BJ (cell line): ENCODE data around the gene STXBP5L. TPM values are rescaled to one million over a fixed set of nuclear protein-coding genes. Genes with fewer than 3 reads are reported as not detected.

Experiments
- CTCF ChIA-PET: fragments of 350-600 bp; formaldehyde crosslinking; extraction: SDS; loops from one replicate; lab custom pipeline; 2021; ENCODE audit warnings: antibody characterized with exemption, inconsistent platforms; lab: Yijun Ruan, JAX
- POLR2A ChIA-PET: fragments of 300-600 bp; sonication (Branson Sonifier 250); formaldehyde crosslinking; extraction: SDS; loops from one replicate; lab custom pipeline; 2021; ENCODE audit warnings: antibody characterized with exemption; lab: Charles Lee
- DNase-seq: peaks from one replicate; pipeline ENCODE4 v3.0.0-alpha.2; 2011; ENCODE audit warnings: low read depth
- H3K27me3 ChIP-seq: 2 replicates; pipeline ENCODE4 v1.6.0; 2011; ENCODE audit warnings: low read length; ENCODE audit not compliant: control insufficient read depth, insufficient read depth
- H3K36me3 ChIP-seq: 2 replicates; pipeline ENCODE4 v1.5.1; 2011; ENCODE audit warnings: low read length; ENCODE audit not compliant: control insufficient read depth, insufficient read depth
- H3K4me3 ChIP-seq: 2 replicates; pipeline ENCODE4 v1.5.1; 2011; ENCODE audit warnings: low read depth, mild to moderate bottlenecking, control low read depth, low read length
- polyA minus RNA-seq: library from RNA; depleted of rRNA, polyadenylated mRNA; stranded (reverse); fragments of >200 nt; gene quantifications from 2 replicates; pipeline ENCODE4 v1.2.3, GENCODE V29; 2011; rRNA and poly(A)+ RNA removed
- polyA plus RNA-seq: library from polyadenylated mRNA; depleted of rRNA; stranded (reverse); fragments of >200 nt; gene quantifications from 2 replicates; pipeline ENCODE4 v1.2.3, GENCODE V29; 2011; rRNA removed
- TF ChIP-seq, protein P1 (sequence below): IDR thresholded peaks from 2 replicates; pipeline ENCODE4 v1.5.1; 2011; ENCODE audit warnings: low read depth, mild to moderate bottlenecking, control low read depth, inconsistent platforms, low read length, moderate library complexity; ENCODE audit not compliant: insufficient read depth

The STXBP5L gene
- polyA plus RNA-seq (not detected in 2 replicates), polyA minus RNA-seq (not detected in 2 replicates)

DNA sequence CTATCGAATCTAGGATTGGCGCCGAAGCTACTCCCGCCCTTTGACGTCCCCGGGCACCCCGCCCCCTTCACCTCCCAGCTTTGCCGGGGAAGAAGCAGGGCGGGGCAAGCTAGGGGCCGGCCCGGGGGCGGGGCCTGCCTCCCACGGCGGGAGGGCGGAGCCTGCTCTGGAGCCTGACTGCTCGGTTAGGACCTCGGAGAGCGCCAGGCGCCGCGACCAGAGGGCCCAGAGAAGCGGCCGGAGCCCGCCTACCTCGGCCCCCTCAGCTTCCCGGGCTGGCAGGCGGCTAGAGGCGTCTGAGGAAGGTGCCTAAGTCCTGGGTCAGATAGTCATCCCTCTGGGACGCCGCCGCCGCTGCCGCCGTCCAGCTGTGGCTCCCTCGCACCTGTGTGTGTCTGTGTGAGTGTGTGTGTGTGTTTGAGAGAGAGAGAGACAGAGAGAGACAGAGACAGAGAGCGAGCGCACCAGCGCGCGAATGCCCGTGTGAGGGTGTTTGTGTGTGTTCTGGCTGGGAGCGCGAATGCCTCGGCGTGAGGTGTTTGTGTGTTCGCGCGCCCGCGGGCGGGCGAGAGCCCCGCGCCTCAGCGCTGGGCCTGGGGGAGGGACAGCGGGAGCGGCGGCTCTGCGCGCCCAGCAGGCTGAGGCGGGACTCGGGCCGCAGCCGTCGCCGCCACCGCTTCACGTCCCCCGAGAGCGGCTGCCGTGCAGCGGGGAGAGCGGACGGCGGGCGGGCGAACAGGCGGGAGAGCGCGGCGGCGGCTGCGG, at the start of gene STXBP5L:
STXBP5L (plus strand) TSS at position 176 of the 765 bp plus-strand sequence. CDS start 1,374 bp downstream, outside the sequence.
- ChIA-PET CTCF (no interaction called here), POLR2A (no interaction called here)
- no peak for DNase-seq
- H3K4me3 ChIP-seq, result peak within 1 kb of the TSS; percentile 37
- TF ChIP-seq, protein P1, sequence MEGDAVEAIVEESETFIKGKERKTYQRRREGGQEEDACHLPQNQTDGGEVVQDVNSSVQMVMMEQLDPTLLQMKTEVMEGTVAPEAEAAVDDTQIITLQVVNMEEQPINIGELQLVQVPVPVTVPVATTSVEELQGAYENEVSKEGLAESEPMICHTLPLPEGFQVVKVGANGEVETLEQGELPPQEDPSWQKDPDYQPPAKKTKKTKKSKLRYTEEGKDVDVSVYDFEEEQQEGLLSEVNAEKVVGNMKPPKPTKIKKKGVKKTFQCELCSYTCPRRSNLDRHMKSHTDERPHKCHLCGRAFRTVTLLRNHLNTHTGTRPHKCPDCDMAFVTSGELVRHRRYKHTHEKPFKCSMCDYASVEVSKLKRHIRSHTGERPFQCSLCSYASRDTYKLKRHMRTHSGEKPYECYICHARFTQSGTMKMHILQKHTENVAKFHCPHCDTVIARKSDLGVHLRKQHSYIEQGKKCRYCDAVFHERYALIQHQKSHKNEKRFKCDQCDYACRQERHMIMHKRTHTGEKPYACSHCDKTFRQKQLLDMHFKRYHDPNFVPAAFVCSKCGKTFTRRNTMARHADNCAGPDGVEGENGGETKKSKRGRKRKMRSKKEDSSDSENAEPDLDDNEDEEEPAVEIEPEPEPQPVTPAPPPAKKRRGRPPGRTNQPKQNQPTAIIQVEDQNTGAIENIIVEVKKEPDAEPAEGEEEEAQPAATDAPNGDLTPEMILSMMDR, result no peak
- no peaks in the 10 kb centered on the region for H3K36me3 ChIP-seq
- peaks cover 13% of the 10 kb centered on the region for H3K27me3 ChIP-seq

DNA sequence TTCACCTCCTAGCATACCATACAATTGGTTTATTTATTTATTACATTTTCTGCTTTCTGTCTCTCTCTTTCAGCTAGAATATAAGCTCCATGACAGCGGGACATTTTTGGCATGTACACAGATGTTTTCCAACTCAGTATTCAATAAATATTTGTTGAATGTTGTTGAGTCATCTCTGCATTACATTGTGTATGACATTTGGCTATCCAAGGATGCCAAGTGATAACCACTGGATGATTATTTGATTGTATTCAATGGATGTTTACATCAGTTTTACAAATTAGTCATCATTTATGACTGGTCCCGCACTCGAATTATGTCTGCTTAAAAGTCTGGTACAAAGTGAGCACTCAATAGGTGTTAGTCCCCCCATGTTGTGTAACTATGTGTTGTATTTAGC, 49.5 kb upstream of the STXBP5L start:
- DNase-seq, result no peak
- CTCF ChIA-PET, result no interaction called here

DNA sequence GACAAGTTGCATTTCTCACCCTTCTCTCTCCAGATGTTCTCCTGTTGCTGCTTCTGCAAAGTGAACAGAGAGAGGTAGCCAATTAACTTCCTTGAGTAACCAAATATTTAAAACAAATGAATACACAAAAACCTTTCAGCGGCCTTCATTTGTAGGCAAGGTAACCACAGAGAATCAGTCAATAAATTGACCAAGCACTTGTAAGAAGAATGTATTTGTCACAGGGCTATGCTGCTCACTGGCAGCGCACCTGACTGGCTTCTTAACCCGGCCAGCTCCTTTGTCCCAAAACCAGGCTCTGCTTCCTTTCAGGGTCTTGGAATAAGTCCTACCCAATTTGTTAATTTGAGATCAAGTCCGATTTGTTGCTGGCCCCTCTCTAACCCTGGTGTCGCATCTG, 43.5 kb upstream of the STXBP5L start:
- H3K4me3 ChIP-seq, result no peak overlapping the region
- no peaks in the 10 kb centered on the region for H3K36me3 ChIP-seq
- CTCF ChIA-PET, result no interaction called here
- no peaks in the 10 kb centered on the region; the same call in 1 of the 2 replicates for H3K27me3 ChIP-seq
- DNase-seq, result no peak
- POLR2A ChIA-PET, result no interaction called here
- TF ChIP-seq, protein P1, result no peak

More for the DNA sequence above, 49.5 kb upstream of the STXBP5L start:
- POLR2A ChIA-PET, result no interaction called here
- Histone ChIP-seq H3K36me3 (no peaks in the 10 kb centered on the region), H3K27me3 (no peaks in the 10 kb centered on the region), H3K4me3 (no peak overlapping the region)
- TF ChIP-seq, protein P1, result no peak

DNA sequence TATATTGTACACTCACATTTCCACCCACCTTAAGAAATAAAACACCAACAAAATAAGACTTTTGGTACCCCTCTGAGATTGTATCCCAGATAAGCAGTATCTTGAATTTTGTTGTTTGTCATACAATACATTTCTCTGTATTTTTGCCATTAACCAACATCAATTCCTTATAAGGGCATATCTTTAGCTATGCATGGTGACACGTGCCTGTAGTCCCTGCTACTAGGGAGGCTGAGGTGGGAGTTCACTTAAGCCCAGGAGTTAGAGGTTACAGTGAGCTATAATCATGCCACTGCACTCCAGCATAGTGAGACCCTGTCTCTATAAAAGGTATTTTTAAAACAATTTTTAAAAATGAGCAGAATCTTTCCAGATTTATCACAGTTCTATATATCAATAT, 32.5 kb upstream of the STXBP5L start:
- ChIA-PET CTCF (no interaction called here), POLR2A (no interaction called here)
- TF ChIP-seq, protein P1, result no peak
- Histone ChIP-seq H3K36me3 (no peaks in the 10 kb centered on the region), H3K27me3 (no peaks in the 10 kb centered on the region), H3K4me3 (no peak overlapping the region)
- no peak for DNase-seq

DNA sequence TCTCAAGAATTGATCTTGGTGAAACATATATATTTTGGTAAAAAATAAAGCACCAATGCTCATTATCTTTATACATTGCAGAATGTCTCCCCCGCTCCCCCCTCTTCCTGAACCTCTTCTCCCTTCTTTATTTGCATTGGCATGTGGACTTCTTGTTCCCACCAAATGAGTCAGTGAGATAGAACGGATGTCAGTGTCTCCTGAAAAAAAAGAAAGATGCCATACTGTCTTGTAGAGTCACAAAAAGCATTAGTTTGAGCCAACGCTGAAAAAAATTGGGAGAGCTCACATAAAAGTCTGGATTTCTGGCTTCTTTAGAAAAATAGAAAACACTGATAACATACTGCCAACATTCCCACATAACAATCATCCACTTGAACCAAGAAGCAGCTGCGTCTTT, 32.0 kb upstream of the STXBP5L start:
- CTCF ChIA-PET, result no interaction called here
- Histone ChIP-seq H3K4me3 (no peak overlapping the region), H3K36me3 (no peaks in the 10 kb centered on the region), H3K27me3 (no peaks in the 10 kb centered on the region)
- POLR2A ChIA-PET, result no interaction called here
- DNase-seq, result no peak
- TF ChIP-seq, protein P1, result no peak
